Psoas muscle (tissue), 8 donors: ENCODE results near the gene OPN3. TPM values are rescaled to one million over a fixed set of nuclear protein-coding genes. Genes with fewer than 3 reads are reported as not detected.

ENCODE experiments used
- ATAC-seq, 4 donors: fragments of 200-7000 bp; cut with Tn5 transposase; one replicate each; pipeline ENCODE4 v1.9.1; 2020; ENCODE audit warnings: moderate library complexity in 3 of 4, mild to moderate bottlenecking in 2 of 4
- DNase-seq, 2 donors: peaks; one replicate each; pipeline ENCODE4 v3.0.0-alpha.2; 2020
- H3K27ac ChIP-seq: fragments of 200-600 bp; one replicate; pipeline ENCODE4 v1.8.0; 2022
- H3K27me3 ChIP-seq, 3 donors: fragments of 200-600 bp in 1 of 3; one replicate each; pipeline versions ENCODE4 v1.6.1 to v1.8.0; 2013 to 2022; ENCODE audit warnings: low read length in 2 of 3, mild to moderate bottlenecking in 2 of 3, moderate library complexity in 1 of 3; ENCODE audit not compliant: insufficient read depth in 3 of 3
- H3K36me3 ChIP-seq, 2 donors: fragments of 200-600 bp in 1 of 2; one replicate each; pipeline versions ENCODE4 v1.6.1 to v1.8.0; 2013 to 2022; ENCODE audit warnings: low read depth in 1 of 2, mild to moderate bottlenecking in 1 of 2, moderate library complexity in 1 of 2; ENCODE audit not compliant: insufficient read depth in 1 of 2
- H3K4me1 ChIP-seq: fragments of 200-600 bp; one replicate; pipeline ENCODE4 v1.8.0; 2022
- H3K4me3 ChIP-seq: fragments of 200-600 bp; one replicate; pipeline ENCODE4 v1.8.0; 2022; ENCODE audit warnings: mild to moderate bottlenecking
- H3K9me3 ChIP-seq: fragments of 200-600 bp; one replicate; pipeline ENCODE4 v1.8.0; 2022
- WGBS, 3 donors: extraction: QIAGEN DNeasy Blood & Tissue Kit; methylation state at CpG; one replicate each; pipeline versions ENCODE4 v1.1.6 to v1.1.7; 2013; 5-methylcytosine and 5-hydroxymethylcytosine counted together
- intact Hi-C, 2 donors: fragments of 100-400 bp; cut with DNase I; formaldehyde crosslinking; loops; one replicate each; pipeline versions ENCODE4 v1.11.0 to v1.14.2; 2022
- polyA plus RNA-seq, 3 donors: library from polyadenylated mRNA; stranded (reverse); fragments of 200-250 nt; gene quantifications; one replicate each; pipeline ENCODE4 v1.2.3, GENCODE V29; 2013
- total RNA-seq, 4 donors: library from RNA; stranded (reverse); fragmentation: NEBNext Ultra II Directional in 2 of 4; extraction: Animal tissue kit (Norgen Biotek cat#: 25700) in 2 of 4; gene quantifications; one replicate each; pipeline versions ENCODE4 v1.2.1 to v1.2.4, GENCODE V29; 2021 to 2023
- TF ChIP-seq, protein P1 (sequence below): fragments of 200-600 bp; IDR thresholded peaks from one replicate; pipeline ENCODE4 v1.8.0; 2022; ENCODE audit warnings: antibody characterized with exemption
- donor health status: healthy with polysubstance abuse.
- donor health status: DM: no; HTN: no; CAD: no; lungs with moderate emphysema.
- donor health status: Bipolar disorder and iron deficiency.
- donor health status: healthy.
- donor health status: DM: yes; HTN: yes; CAD: no.
- donor health status: DM: no; HTN: no; CAD: no.
- donor health status: DM: no; HTN: no; CAD: no.
- donor health status: DM: yes; HTN: yes; CAD: no.

Gene OPN3
- total and polyA plus RNA-seq, 7 donors: 1.7 to 7.0 (median 4.1) TPM

GRCh38 chr1:241589521-241589920, 50.6 kb downstream of the OPN3 start:
- no peaks in the 10 kb centered on the region for H3K4me1 ChIP-seq
- H3K9me3 ChIP-seq: no peaks in the 10 kb centered on the region
- intact Hi-C loops: no loop called here
- no peak for ATAC-seq
- H3K36me3 ChIP-seq: peaks cover 0 to 8% of the 10 kb centered on the region in 2 donors
- DNase-seq: no peak
- no peaks in the 10 kb centered on the region for H3K27me3 ChIP-seq
- no peak overlapping the region for H3K4me3 ChIP-seq
- no peak overlapping the region for H3K27ac ChIP-seq
- WGBS, 3 donors: 90 to 92% (median 91%) methylated on average over 7 of the region's 7 CpGs
- TF ChIP-seq, protein P1, sequence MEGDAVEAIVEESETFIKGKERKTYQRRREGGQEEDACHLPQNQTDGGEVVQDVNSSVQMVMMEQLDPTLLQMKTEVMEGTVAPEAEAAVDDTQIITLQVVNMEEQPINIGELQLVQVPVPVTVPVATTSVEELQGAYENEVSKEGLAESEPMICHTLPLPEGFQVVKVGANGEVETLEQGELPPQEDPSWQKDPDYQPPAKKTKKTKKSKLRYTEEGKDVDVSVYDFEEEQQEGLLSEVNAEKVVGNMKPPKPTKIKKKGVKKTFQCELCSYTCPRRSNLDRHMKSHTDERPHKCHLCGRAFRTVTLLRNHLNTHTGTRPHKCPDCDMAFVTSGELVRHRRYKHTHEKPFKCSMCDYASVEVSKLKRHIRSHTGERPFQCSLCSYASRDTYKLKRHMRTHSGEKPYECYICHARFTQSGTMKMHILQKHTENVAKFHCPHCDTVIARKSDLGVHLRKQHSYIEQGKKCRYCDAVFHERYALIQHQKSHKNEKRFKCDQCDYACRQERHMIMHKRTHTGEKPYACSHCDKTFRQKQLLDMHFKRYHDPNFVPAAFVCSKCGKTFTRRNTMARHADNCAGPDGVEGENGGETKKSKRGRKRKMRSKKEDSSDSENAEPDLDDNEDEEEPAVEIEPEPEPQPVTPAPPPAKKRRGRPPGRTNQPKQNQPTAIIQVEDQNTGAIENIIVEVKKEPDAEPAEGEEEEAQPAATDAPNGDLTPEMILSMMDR: no peak

GRCh38 chr1:241586905-241587512, 53.2 kb downstream of the OPN3 start:
- no peaks in the 10 kb centered on the region for H3K9me3 ChIP-seq
- DNase-seq (no peak), ATAC-seq (no peak)
- intact Hi-C loops: no loop called here
- no peak overlapping the region for H3K4me3 ChIP-seq
- TF ChIP-seq, protein P1: no peak
- 77 to 79% (median 78%) methylated on average over 14 of the region's 14 CpGs for WGBS, 3 donors
- H3K36me3 ChIP-seq: no peaks in the 10 kb centered on the region
- no peak overlapping the region for H3K27ac ChIP-seq
- no peaks in the 10 kb centered on the region for H3K4me1 ChIP-seq
- no peaks in the 10 kb centered on the region for H3K27me3 ChIP-seq

- intact Hi-C loops: no loop called here
- Histone ChIP-seq H3K4me1 (no peaks in the 10 kb centered on the region), H3K36me3 (no peaks in the 10 kb centered on the region), H3K9me3 (no peaks in the 10 kb centered on the region), H3K27ac (no peak overlapping the region), H3K4me3 (no peak overlapping the region), H3K27me3 (peaks cover 0 to 2% (median 0%) of the 10 kb centered on the region in 3 donors)
- DNase-seq (no peak), ATAC-seq (no peak)
- TF ChIP-seq, protein P1: no peak
- 86 to 95% (median 95%) methylated on average over 1 of the region's 1 CpG for WGBS, 3 donors
Measured at GRCh38 chr1:241582921-241583321, 57.2 kb downstream of the OPN3 start.

DNA sequence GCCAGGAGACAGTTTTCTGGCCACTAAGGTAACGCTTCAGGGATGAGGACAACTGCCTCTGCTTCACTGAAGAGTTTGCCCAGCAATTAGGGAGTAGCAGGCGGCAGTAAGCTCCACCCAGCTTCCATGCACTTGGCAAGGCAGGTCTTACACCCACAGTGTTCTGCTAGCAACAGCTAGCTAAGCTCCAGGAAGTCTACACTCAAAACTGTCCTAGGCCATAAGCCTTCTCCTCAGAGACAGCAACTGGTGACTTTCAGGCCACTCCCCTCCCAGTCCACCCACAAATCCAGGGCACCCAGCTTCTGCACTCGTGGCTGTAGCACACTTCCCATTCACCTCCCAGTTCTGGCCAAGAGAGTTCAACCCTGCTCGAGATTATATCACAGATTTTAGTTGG, 60.7 kb downstream of the OPN3 start:
- H3K4me1 ChIP-seq: no peaks in the 10 kb centered on the region
- ATAC-seq: no peak
- DNase-seq: no peak
- 55 to 67% (median 66%) methylated on average over 4 of the region's 4 CpGs for WGBS, 3 donors
- H3K4me3 ChIP-seq: no peak overlapping the region
- H3K36me3 ChIP-seq: no peaks in the 10 kb centered on the region
- no peak overlapping the region for H3K27ac ChIP-seq
- intact Hi-C loops: no loop called here
- TF ChIP-seq, protein P1: no peak
- no peaks in the 10 kb centered on the region for H3K9me3 ChIP-seq
- peaks cover 0 to 2% (median 0%) of the 10 kb centered on the region in 3 donors for H3K27me3 ChIP-seq

DNA sequence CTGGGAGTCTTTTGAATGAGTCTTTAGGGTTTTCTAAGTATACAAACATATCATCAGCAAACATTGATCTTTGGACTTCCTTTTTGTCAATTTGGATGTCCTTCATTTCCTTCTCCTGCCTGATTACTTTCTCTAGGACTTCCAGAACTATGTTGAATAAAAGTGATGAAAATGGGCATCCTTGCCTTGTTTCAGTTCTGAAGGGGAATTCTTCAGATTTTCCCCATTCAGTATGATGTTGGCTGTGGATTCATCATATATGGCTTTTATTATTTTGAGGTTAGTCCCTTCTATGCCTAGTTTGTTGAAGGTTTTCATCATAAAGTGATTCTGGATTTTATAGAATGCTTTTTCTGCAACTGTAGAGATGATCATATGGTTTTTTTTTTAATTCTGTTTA, 66.0 kb downstream of the OPN3 start:
- Histone ChIP-seq H3K27me3 (peaks cover 0 to 2% (median 0%) of the 10 kb centered on the region in 3 donors), H3K4me1 (no peaks in the 10 kb centered on the region), H3K36me3 (no peaks in the 10 kb centered on the region), H3K27ac (no peak overlapping the region), H3K9me3 (no peaks in the 10 kb centered on the region), H3K4me3 (no peak overlapping the region)
- intact Hi-C loops: no loop called here
- TF ChIP-seq, protein P1: no peak
- ATAC-seq (no peak), DNase-seq (no peak)
